C4-2B (cell line): Measurements from ENCODE around the gene U2SURP.

Experiments used
- CTCF ChIP-seq: fragments of 450-650 bp; conservative IDR thresholded peaks from 2 replicates; pipeline ENCODE4 v1.5.1; 2017; ENCODE audit warnings: mild to moderate bottlenecking
- ZFX ChIP-seq: fragments of 450-650 bp; IDR thresholded peaks from 2 replicates; pipeline ENCODE4 v1.6.1; 2017

GRCh38 chr3:142998439-142998838, 2.9 kb upstream of the U2SURP start:
- TF ChIP-seq CTCF (no peak), ZFX (no peak)
